Stimulated activated CD4-positive, alpha-beta T cell treated with anti-CD3 and anti-CD28 coated beads, Interleukin-4, amount 100 ng/mL, for 48 hours (primary cell): ENCODE results near the gene EIF5AL1.
"Not testable (repeated sequence)": the region's sequence is repeated elsewhere in the genome, so short reads cannot be mapped to it uniquely, and the experiment has no call there.

ENCODE experiments used
- DNase-seq, 2 donors: peaks; one replicate each; pipeline ENCODE4 v3.0.0-alpha.2; 2020; ENCODE audit warnings: low read depth in 2 of 2

EIF5AL1 gene

DNA sequence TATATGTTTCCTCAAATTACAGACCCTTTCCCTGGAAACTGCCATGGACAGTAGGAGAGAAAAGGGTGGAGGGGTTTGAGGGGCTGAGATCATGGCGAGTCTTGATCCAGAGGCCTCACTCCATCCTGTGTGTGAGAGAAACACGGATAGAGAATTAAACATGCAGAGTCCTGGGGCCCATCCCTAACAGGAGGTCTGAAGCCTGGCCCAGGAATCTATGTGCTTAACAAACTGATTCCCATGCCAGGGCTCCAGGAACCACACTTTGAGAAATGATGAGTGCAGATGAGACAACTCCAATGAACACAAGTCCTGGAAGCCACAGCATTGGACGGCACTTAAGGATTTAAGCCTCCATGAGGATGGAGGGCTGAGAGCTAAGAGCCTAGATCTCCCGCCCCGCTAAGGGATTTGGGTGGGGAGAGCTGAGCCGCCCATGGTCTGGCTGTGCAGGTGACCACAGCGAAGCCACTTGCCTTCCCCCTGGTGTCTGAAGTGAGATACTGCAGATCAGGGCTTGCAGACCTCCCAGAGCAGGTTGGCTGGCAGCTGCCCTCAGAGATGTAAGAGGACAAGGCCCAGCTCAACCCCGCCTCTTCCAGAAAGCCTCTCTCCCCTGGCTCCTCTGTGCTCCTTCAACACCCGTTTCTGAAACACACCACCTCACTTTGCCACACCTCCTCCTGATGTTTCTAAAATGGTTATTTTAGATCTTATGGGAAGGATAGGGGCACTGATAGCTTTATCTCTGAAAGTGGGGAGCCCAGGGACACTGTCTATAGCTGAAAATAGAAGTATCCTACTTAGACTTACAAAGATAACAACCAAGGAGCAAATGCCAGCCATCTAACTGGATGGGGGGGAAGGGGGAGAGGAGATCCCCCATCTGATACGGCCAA lies 24.8 kb upstream of the EIF5AL1 start:
- no peak for DNase-seq

- no peak for DNase-seq
Observed at GRCh38 chr10:79488336-79488735, 24.0 kb upstream of the EIF5AL1 start.

- DNase-seq = no peak
Observed at GRCh38 chr10:79488870-79489269, 23.5 kb upstream of the EIF5AL1 start.

GRCh38 chr10:79490400-79491142 lies 21.8 kb upstream of the EIF5AL1 start:
- no peak for DNase-seq

DNA sequence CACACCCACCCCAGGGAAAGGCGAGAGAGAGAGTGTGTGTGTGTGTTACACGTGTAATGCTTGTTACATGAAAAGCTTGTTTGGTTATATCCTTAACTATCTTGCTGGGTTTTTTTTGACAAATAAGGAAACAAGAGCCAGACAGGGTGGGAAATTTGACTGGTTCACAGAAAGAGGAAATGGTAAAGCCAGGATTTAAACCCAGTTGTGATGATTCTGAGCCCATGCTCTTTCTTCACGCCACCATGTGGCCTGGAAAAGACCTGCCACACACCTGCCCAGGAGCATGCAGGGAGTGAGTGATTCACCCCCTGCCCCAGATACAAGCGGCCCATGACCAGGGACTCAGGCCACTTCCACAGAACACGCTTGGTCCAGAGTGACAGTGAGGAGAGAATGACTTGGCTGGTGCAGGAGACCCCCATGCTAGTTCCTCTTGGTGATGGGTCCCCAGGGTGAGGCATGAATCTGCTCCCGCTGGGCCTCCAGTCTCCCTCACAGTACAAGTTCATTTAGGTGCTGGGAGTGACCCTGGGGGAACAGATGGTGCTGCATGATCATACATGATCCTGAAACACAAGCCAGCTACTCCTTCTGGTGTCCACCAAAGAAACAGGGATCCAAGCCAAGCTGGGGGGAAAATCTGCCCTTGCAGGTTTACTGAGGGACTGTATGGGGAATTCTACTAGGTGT lies 21.0 kb upstream of the EIF5AL1 start:
- DNase-seq = no peak

DNA sequence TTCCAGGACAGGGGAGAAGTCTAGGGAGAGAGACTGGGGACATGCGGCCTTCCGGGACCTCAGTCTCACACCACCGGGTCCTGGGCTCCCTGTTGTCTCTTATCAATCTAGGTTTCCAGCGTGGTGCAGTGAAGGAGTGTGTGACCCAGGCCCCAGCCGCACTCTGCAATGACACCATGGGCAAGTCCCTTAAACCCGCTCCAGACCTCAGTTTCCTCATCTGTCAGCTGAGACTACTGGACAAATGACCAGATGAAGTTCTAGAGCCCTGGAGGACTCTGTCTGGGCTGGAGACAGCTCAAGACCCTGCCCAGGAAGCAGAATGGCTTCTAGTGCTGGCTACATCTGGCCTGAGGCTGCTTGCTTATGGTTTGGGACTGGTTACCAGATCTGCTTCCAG lies 20.1 kb upstream of the EIF5AL1 start:
- no peak for DNase-seq

GRCh38 chr10:79492839-79493238 lies 19.5 kb upstream of the EIF5AL1 start:
- DNase-seq = no peak

GRCh38 chr10:79493806-79494205 lies 18.5 kb upstream of the EIF5AL1 start:
- DNase-seq = no peak

DNA sequence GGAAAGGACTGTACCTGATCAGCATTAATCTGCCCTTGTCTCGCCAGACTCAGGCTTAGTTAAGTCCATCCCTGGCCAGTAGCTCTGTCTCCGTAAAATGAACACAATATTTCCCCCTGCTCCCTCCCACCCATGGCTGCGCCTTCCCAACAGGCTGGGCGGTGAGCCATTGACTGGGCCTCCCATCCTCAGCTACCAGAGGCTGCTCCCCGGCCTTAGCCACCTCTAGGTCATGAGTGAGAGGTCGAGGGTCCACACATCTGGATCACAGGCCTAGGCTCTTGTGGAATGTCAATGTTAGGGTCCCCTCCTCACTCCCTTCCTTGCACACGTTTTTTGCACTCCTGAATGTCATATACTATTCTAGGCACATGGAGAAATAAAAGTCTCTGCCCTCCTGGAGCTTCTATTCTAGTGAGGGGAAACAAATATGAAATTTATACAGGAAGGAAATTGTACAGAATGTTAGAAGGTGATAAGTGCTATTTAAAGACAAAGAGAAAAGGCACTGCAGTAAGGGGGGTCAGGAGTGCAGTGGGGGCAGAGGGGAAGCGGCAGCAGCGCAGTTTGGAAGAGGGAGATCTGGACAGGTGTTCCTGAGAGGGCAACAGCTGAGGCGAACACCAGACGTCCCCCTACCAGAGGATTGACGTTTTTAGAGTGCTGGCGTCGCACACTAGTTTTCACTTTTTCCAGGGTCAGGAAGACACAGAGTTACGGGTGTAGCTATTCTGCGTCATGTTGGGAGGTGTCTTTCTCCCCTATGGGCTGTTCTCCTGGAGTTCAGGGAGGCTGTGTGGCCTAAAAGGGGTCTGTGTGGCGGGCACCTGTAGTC lies 17.2 kb upstream of the EIF5AL1 start:
- no peak for DNase-seq

- DNase-seq = no peak
Observed at GRCh38 chr10:79495791-79496190, 16.5 kb upstream of the EIF5AL1 start.

DNA sequence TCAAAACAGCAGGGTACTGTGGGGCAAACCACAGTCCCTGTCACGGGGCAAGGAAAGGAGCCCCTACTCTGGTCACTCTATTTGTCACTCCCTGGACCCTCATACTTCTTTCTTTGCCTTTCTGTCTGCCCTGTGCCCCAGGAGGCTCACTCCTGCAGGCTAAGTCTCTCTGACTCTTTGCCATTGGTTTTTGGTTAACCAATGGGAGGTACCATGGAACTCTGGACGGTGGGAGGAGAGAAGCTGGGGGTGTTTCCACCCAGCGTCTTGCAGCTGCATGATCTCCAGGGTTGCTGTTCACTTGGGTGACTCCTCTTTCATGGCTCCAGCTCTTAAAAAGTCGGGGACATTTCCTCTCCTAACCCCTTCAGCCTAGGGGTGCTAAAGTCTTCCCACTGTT lies 15.4 kb upstream of the EIF5AL1 start:
- no peak for DNase-seq

- DNase-seq = no peak
Observed at GRCh38 chr10:79498291-79498829, 14.0 kb upstream of the EIF5AL1 start.

GRCh38 chr10:79502561-79503309 lies 9.6 kb upstream of the EIF5AL1 start:
- no peak for DNase-seq

GRCh38 chr10:79503787-79504186 lies 8.5 kb upstream of the EIF5AL1 start:
- not testable (repeated sequence) for DNase-seq

- DNase-seq = not testable (repeated sequence)
Observed at GRCh38 chr10:79504483-79504882, 7.8 kb upstream of the EIF5AL1 start.

GRCh38 chr10:79505328-79505727 lies 7.0 kb upstream of the EIF5AL1 start:
- not testable (repeated sequence) for DNase-seq

DNA sequence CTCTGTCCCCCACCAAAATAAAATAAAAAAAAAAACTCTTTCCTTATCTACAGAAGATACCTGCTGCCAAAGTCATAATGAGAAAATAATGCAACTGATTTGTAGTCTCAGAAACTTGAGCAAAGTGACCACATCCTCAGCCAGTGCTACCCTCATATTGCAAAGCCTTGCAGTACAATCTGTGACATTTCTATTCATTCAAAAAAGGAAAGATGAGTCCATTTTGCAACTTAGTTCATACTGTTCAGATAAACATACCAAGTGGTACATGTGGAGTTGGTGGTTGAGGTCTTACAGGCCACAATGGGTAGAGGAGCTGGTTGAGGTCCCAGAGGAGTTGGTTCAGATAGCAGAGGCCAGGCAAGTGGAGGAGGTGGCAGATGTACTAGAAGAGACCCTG lies 6.5 kb upstream of the EIF5AL1 start:
- no peak for DNase-seq

DNA sequence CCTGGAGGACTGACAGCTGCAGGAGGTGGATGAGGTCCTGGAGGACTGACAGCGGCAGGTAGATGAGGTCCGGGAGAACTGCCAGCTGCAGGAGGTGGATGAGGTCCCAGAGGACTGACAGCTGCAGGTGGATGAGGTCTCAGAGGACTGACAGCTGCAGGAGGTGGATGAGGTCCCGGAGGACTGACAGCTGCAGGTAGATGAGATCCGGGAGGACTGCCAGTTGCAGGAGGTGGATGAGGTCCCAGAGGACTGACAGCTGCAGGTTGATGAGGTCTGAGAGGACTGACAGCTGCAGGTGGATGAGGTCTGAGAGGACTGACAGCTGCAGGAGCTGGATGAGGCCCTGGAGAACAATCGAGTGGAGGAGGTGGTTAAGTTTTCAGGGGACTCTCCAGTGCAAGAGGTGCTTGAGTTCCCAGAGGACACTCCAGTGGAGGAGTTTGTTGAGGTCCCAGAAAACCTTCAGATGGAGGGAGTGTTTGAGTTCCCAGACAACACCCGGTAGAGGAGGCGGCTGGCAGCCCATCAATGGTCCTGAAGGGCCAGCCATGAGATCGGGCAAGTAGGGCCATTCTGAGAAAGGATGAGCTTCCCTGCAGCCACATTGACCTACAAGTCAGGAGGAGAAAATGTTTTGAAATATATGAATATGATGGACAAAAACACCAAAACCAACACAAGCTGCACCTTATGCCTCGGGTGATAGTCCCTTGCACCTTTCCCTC lies 4.7 kb upstream of the EIF5AL1 start:
- no peak for DNase-seq

GRCh38 chr10:79508245-79508644 lies 4.1 kb upstream of the EIF5AL1 start:
- not testable (repeated sequence) for DNase-seq
